Small intestine (tissue), 7 donors: ENCODE results near the gene CDKAL1. TPM values are rescaled to one million over a fixed set of nuclear protein-coding genes. Genes with fewer than 3 reads are reported as not detected.

ENCODE experiments used
- DNase-seq, 2 donors: peaks; one replicate each; pipeline versions ENCODE4 v3.0.0 to v3.0.0-alpha.2; 2013
- FAIRE-seq: peaks from 2 replicates; lab custom pipeline; 2012; peaks lifted over from hg19 to GRCh38; lab: Jason Lieb, UNC
- H3K27ac ChIP-seq, 3 donors: one replicate each; pipeline ENCODE4 v1.5.1; 2013; ENCODE audit warnings: low read length in 2 of 3, mild to moderate bottlenecking in 2 of 3, control low read depth in 1 of 3, inconsistent platforms in 1 of 3, low read depth in 1 of 3, moderate library complexity in 1 of 3
- H3K27me3 ChIP-seq, 3 donors: one replicate each; pipeline ENCODE4 v1.6.1; 2013; ENCODE audit warnings: low read length in 3 of 3, inconsistent platforms in 1 of 3; ENCODE audit not compliant: control insufficient read depth in 3 of 3, insufficient read depth in 3 of 3
- H3K36me3 ChIP-seq, 3 donors: one replicate each; pipeline ENCODE4 v1.6.1; 2013; ENCODE audit warnings: low read length in 3 of 3, inconsistent platforms in 1 of 3, low read depth in 1 of 3, mild to moderate bottlenecking in 1 of 3, moderate library complexity in 1 of 3; ENCODE audit not compliant: control insufficient read depth in 3 of 3, insufficient read depth in 2 of 3
- H3K4me1 ChIP-seq, 3 donors: one replicate each; pipeline ENCODE4 v1.6.1; 2013; ENCODE audit warnings: low read length in 2 of 3, inconsistent platforms in 1 of 3, low read depth in 1 of 3, mild to moderate bottlenecking in 1 of 3, moderate library complexity in 1 of 3; ENCODE audit not compliant: control insufficient read depth in 3 of 3, insufficient read depth in 2 of 3
- H3K4me3 ChIP-seq, 3 donors: one replicate each; pipeline ENCODE4 v1.5.1; 2013; ENCODE audit warnings: low read length in 3 of 3, control low read depth in 1 of 3, inconsistent platforms in 1 of 3, low read depth in 1 of 3, mild to moderate bottlenecking in 1 of 3, moderate library complexity in 1 of 3
- H3K9me3 ChIP-seq, 2 donors: one replicate each; pipeline ENCODE4 v1.6.1; 2013; ENCODE audit warnings: low read depth in 1 of 2, low read length in 1 of 2; ENCODE audit not compliant: control insufficient read depth in 2 of 2, insufficient read depth in 1 of 2
- WGBS, 3 donors: extraction: QIAGEN DNeasy Blood & Tissue Kit; methylation state at CpG; one replicate each; pipeline ENCODE4 v1.1.7; 2013; 5-methylcytosine and 5-hydroxymethylcytosine counted together
- polyA plus RNA-seq, 4 donors: library from polyadenylated mRNA; stranded (reverse) in 3 of 4; unstranded in 1 of 4; fragments of 200-250 nt in 3 of 4; fragments of 120-200 nt in 1 of 4; gene quantifications; one replicate each; pipeline versions ENCODE4 v1.2.1 to v1.2.3, GENCODE V29; 2013
- donor health status: healthy with polysubstance abuse.
- donor health status: control.
- donor health status: control.
- donor health status: Bipolar disorder and iron deficiency.
- donor health status: healthy.

The CDKAL1 gene
- polyA plus RNA-seq, 4 donors = 2.4 to 10.5 (median 4.1) TPM

GRCh38 chr6:20996099-20996498 lies 461.8 kb downstream of the CDKAL1 start:
- peaks cover 0 to 2% (median 0%) of the 10 kb centered on the region in 3 donors for H3K4me1 ChIP-seq
- no peak for FAIRE-seq
- WGBS, 3 donors = 69 to 84% (median 72%) methylated on average over 4 of the region's 4 CpGs

GRCh38 chr6:20997143-20997769 lies 463.0 kb downstream of the CDKAL1 start:
- Histone ChIP-seq H3K4me3 (no peak overlapping the region), H3K36me3 (no peaks in the 10 kb centered on the region), H3K4me1 (peaks cover 0 to 2% (median 0%) of the 10 kb centered on the region in 3 donors), H3K9me3 (no peaks in the 10 kb centered on the region), H3K27ac (peak overlapping the region in 1 of 3 donors; percentile 24), H3K27me3 (no peaks in the 10 kb centered on the region)
- FAIRE-seq (no peak), DNase-seq (no peak)
- WGBS, 3 donors = 55 to 81% (median 80%) methylated on average over 3 of the region's 3 CpGs

More at GRCh38 chr6:20996099-20996498, 461.8 kb downstream of the CDKAL1 start:
- Histone ChIP-seq H3K4me3 (no peak overlapping the region), H3K27ac (no peak overlapping the region), H3K36me3 (no peaks in the 10 kb centered on the region), H3K9me3 (no peaks in the 10 kb centered on the region), H3K27me3 (no peaks in the 10 kb centered on the region)
- no peak for DNase-seq

GRCh38 chr6:20997770-20998147 lies 463.5 kb downstream of the CDKAL1 start:
- Histone ChIP-seq H3K4me1 (peaks cover 0 to 2% (median 0%) of the 10 kb centered on the region in 3 donors), H3K36me3 (no peaks in the 10 kb centered on the region), H3K4me3 (no peak overlapping the region), H3K9me3 (no peaks in the 10 kb centered on the region), H3K27ac (no peak overlapping the region), H3K27me3 (no peaks in the 10 kb centered on the region)
- WGBS, 3 donors = 86 to 90% (median 88%) methylated on average over 3 of the region's 3 CpGs
- FAIRE-seq = no peak
- no peak for DNase-seq

- 87 to 92% (median 92%) methylated on average over 6 of the region's 6 CpGs for WGBS, 3 donors
- Histone ChIP-seq H3K4me1 (peaks cover 0 to 2% (median 0%) of the 10 kb centered on the region in 3 donors), H3K4me3 (no peak overlapping the region), H3K27me3 (no peaks in the 10 kb centered on the region), H3K27ac (no peak overlapping the region), H3K9me3 (no peaks in the 10 kb centered on the region), H3K36me3 (no peaks in the 10 kb centered on the region)
- FAIRE-seq = no peak
- no peak for DNase-seq
Measured at GRCh38 chr6:20998748-20999448, 464.6 kb downstream of the CDKAL1 start.

GRCh38 chr6:21000331-21000801 lies 466.1 kb downstream of the CDKAL1 start:
- FAIRE-seq = no peak
- WGBS, 3 donors = 93 to 100% (median 96%) methylated on average over 2 of the region's 2 CpGs

GRCh38 chr6:21001736-21002135 lies 467.5 kb downstream of the CDKAL1 start:
- 67 to 86% (median 80%) methylated on average over 3 of the region's 3 CpGs for WGBS, 3 donors
- no peaks in the 10 kb centered on the region for H3K9me3 ChIP-seq
- H3K36me3 ChIP-seq = no peaks in the 10 kb centered on the region
- no peak overlapping the region for H3K27ac ChIP-seq
- DNase-seq = no peak
- no peak overlapping the region for H3K4me3 ChIP-seq
- peaks cover 0 to 2% (median 0%) of the 10 kb centered on the region in 3 donors for H3K4me1 ChIP-seq
- FAIRE-seq = no peak
- H3K27me3 ChIP-seq = no peaks in the 10 kb centered on the region

More at GRCh38 chr6:21000331-21000801, 466.1 kb downstream of the CDKAL1 start:
- no peak for DNase-seq
- H3K9me3 ChIP-seq = no peaks in the 10 kb centered on the region
- H3K4me1 ChIP-seq = peaks cover 0 to 2% (median 0%) of the 10 kb centered on the region in 3 donors
- no peaks in the 10 kb centered on the region for H3K27me3 ChIP-seq
- H3K4me3 ChIP-seq = no peak overlapping the region
- no peaks in the 10 kb centered on the region for H3K36me3 ChIP-seq
- H3K27ac ChIP-seq = no peak overlapping the region

GRCh38 chr6:21003780-21004541 lies 469.7 kb downstream of the CDKAL1 start:
- H3K4me3 ChIP-seq = no peak overlapping the region
- H3K9me3 ChIP-seq = no peaks in the 10 kb centered on the region
- no peak overlapping the region for H3K27ac ChIP-seq
- 79 to 87% (median 84%) methylated on average over 3 of the region's 3 CpGs for WGBS, 3 donors
- no peaks in the 10 kb centered on the region for H3K27me3 ChIP-seq
- DNase-seq (no peak), FAIRE-seq (no peak)
- H3K4me1 ChIP-seq = no peaks in the 10 kb centered on the region
- H3K36me3 ChIP-seq = no peaks in the 10 kb centered on the region
